GM12873 (cell line): ENCODE data around the gene FUCA2.
A peak's percentile ranks its signal among the peaks of the same experiment; 100 is the strongest.

ENCODE experiments used
- CTCF ChIP-seq: IDR thresholded peaks from 2 replicates; pipeline ENCODE4 v1.5.1; 2012; ENCODE audit warnings: low read depth, mild to moderate bottlenecking, moderate library complexity, low read length, control low read depth; ENCODE audit not compliant: insufficient read depth; ENCODE audit errors: missing control alignments

Gene FUCA2

GRCh38 chr6:143535189-143535614 lies 23.7 kb upstream of the FUCA2 start:
- no peak for TF ChIP-seq CTCF

GRCh38 chr6:143531720-143532499 lies 20.4 kb upstream of the FUCA2 start:
- no peak for TF ChIP-seq CTCF

- TF ChIP-seq CTCF, result peak; percentile 8
Measured at GRCh38 chr6:143529095-143529494, 17.6 kb upstream of the FUCA2 start.

- no peak for TF ChIP-seq CTCF
Measured at GRCh38 chr6:143528164-143528811, 16.8 kb upstream of the FUCA2 start.

GRCh38 chr6:143527677-143528076 lies 16.2 kb upstream of the FUCA2 start:
- TF ChIP-seq CTCF, result no peak

GRCh38 chr6:143525356-143525755 lies 13.8 kb upstream of the FUCA2 start:
- no peak for TF ChIP-seq CTCF

- TF ChIP-seq CTCF, result no peak
Measured at GRCh38 chr6:143522039-143522600, 10.6 kb upstream of the FUCA2 start.
